Erythroblast (primary cell): ENCODE measurements around the gene ZFHX3.

Experiments
- DNase-seq, 2 experiments: peaks; one replicate each; lab custom pipeline; 2025; lab: John Stamatoyannopoulos, UW
- GATA1 ChIP-seq: IDR thresholded peaks from 2 replicates; pipeline ENCODE4 v1.6.1; 2011; ENCODE audit warnings: low read depth, mild to moderate bottlenecking, control low read depth, low read length, moderate library complexity
- POLR2A ChIP-seq: IDR thresholded peaks from 2 replicates; pipeline ENCODE4 v1.6.1; 2011; ENCODE audit warnings: mild to moderate bottlenecking, low read length

The ZFHX3 gene

GRCh38 chr16:72749091-72749490 lies 298.8 kb downstream of the ZFHX3 start:
- DNase-seq, result no peak
- TF ChIP-seq POLR2A (no peak), GATA1 (no peak)

- no peak for DNase-seq
- TF ChIP-seq POLR2A (no peak), GATA1 (no peak)
These were observed 303.7 kb downstream of the ZFHX3 start for GRCh38 chr16:72744076-72744793.

GRCh38 chr16:72743011-72743761 lies 304.7 kb downstream of the ZFHX3 start:
- TF ChIP-seq POLR2A (no peak), GATA1 (no peak)
- DNase-seq, result no peak

GRCh38 chr16:72740347-72740746 lies 307.6 kb downstream of the ZFHX3 start:
- TF ChIP-seq GATA1 (no peak), POLR2A (no peak)
- no peak for DNase-seq

- DNase-seq, result no peak
- TF ChIP-seq POLR2A (no peak), GATA1 (no peak)
These were observed 308.4 kb downstream of the ZFHX3 start for GRCh38 chr16:72739577-72739976.

GRCh38 chr16:72736074-72736473 lies 311.9 kb downstream of the ZFHX3 start:
- no peak for TF ChIP-seq POLR2A
- TF ChIP-seq GATA1, result no peak
- DNase-seq, result no peak
